K562 (cell line): Measurements from ENCODE around the gene TMEM185B. TPM values are rescaled to one million over a fixed set of nuclear protein-coding genes. Genes with fewer than 3 reads are reported as not detected.

Experiments used
- CHD7 ChIP-seq: fragments of 200-600 bp; sonication (generic); IDR thresholded peaks from one replicate; pipeline ENCODE4 v1.6.1; 2012; ENCODE audit warnings: mild to moderate bottlenecking, low read depth, low read length, inconsistent platforms
- NR4A1 ChIP-seq, 2 experiments: fragments of 250-450 bp in 1 of 2; fragments of 450-650 bp in 1 of 2; sonication (Bioruptor Pico) in 1 of 2; IDR thresholded peaks; 2 replicates each; pipeline versions ENCODE4 v1.4.0 to v1.6.1; 2016 to 2020; ENCODE audit warnings: mild to moderate bottlenecking in 2 of 2, missing compliant biosample characterization in 1 of 2, missing genetic modification characterization in 1 of 2, moderate library complexity in 1 of 2
- RBM17 ChIP-seq: fragments of 200-400 bp; formaldehyde crosslinking; IDR thresholded peaks from 2 replicates; pipeline ENCODE4 v1.6.1; 2017; ENCODE audit warnings: low read depth, mild to moderate bottlenecking, low read length, borderline replicate concordance
- SRF ChIP-seq, 2 experiments: fragments of 250-450, 450-650 bp in 1 of 2; sonication (Bioruptor Pico) in 1 of 2; sonication (generic) in 1 of 2; formaldehyde crosslinking; IDR thresholded peaks; 2 replicates each; pipeline versions ENCODE4 v1.5.0 to v1.5.1; 2020 to 2022; ENCODE audit warnings: mild to moderate bottlenecking in 1 of 2, missing genetic modification reagents in 1 of 2
- ZNF407 ChIP-seq: fragments of 450-650 bp; IDR thresholded peaks from 2 replicates; pipeline ENCODE4 v1.6.1; 2016; ENCODE audit warnings: low read depth
- polyA plus RNA-seq, 8 experiments: library from polyadenylated mRNA; depleted of rRNA in 4 of 8; stranded (reverse) in 5 of 8; unstranded in 3 of 8; fragments of >200 nt; fragmentation: Nextera tagmentation in 2 of 8; fragmentation: Illumina TruSeq in 1 of 8; extraction: Ambion mirVana in 2 of 8; extraction: Trizol in 1 of 8; gene quantifications; 2 replicates each; pipeline versions ENCODE4 v1.2.1 to v1.2.3, GENCODE V29; 2011 to 2014; ENCODE audit warnings: inconsistent platforms in 1 of 8, missing spikeins in 1 of 8
- total RNA-seq, 7 experiments: library from RNA; depleted of rRNA in 6 of 7; stranded (reverse); fragments of >200 nt in 6 of 7; fragmentation: Illumina TruSeq in 2 of 7; extraction: Trizol in 2 of 7; gene quantifications; 2 replicates each; pipeline versions ENCODE4 v1.2.1 to v1.2.3, GENCODE V29; 2011 to 2021; ENCODE audit warnings: low replicate concordance in 1 of 7

The TMEM185B gene
- total and polyA plus RNA-seq, 9 of the 15 experiments (the other 6 are each of a cell fraction or from before 2014, with no cell fraction given), result 2.9 to 28.2 (median 11.5) TPM

- no peak for TF ChIP-seq CHD7
- TF ChIP-seq ZNF407, result no peak
- TF ChIP-seq NR4A1 (CRISPR knock-in tag; IDR thresholded peaks at IDR 0.05), result no peak
- no peak for TF ChIP-seq NR4A1 (tag; IDR thresholded peaks at IDR 0.05)
- no peak for TF ChIP-seq SRF (CRISPR knock-in tag; IDR thresholded peaks at IDR 0.05)
- no peak for TF ChIP-seq RBM17
Observed at GRCh38 chr2:120253021-120253882, 30.1 kb upstream of the TMEM185B start (continued).
